HG02981 (cell line): Measurements from ENCODE around the gene FGFRL1.
"Not testable (repeated sequence)": the region's sequence is repeated elsewhere in the genome, so short reads cannot be mapped to it uniquely, and the experiment has no call there.

Source experiments
- ATAC-seq: cut with Tn5 transposase; IDR thresholded peaks from one replicate; pipeline ENCODE4 v1.9.1; 2021; ENCODE audit warnings: mild to moderate bottlenecking, moderate library complexity; ENCODE audit not compliant: unreplicated experiment

Gene FGFRL1

DNA sequence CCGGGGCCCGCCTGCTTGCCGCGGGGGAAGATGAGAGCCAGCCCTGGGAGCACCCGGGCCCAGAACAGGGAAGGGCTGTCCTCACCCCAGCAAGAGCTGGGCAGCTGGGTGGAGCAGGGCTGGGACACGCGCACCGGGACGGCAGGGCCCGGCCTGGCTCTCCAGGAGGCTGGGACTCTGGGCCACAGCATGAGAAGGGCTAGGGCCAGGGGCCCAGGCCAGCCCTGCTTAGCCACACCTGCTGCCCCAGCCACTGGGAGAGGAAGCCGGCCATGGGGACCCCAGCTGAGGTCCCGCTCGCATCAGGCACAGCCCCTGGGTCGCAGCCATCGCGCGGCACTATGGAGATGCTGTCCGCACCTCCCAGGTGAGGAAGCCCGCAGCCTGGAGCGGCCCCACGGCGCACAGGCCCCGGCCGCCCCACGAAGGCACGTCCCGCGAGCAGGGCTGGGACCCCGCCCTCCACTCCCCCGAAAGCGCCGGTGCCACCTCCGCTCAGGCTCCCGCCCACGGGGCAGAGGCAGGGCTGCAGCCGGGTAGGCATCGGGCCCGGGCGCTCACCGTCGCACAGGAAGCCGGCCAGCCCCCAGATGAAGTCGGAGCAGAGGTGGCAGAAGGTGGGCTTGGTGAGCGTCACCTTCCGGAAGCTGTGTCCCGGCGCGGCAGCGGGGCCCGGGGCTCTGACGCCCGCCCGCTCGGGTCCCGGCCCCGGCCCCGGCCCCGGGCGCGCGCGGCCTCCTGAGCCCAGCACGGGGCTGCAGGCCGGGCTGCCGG, 38.6 kb upstream of the FGFRL1 start:
- ATAC-seq: peak; percentile 35

DNA sequence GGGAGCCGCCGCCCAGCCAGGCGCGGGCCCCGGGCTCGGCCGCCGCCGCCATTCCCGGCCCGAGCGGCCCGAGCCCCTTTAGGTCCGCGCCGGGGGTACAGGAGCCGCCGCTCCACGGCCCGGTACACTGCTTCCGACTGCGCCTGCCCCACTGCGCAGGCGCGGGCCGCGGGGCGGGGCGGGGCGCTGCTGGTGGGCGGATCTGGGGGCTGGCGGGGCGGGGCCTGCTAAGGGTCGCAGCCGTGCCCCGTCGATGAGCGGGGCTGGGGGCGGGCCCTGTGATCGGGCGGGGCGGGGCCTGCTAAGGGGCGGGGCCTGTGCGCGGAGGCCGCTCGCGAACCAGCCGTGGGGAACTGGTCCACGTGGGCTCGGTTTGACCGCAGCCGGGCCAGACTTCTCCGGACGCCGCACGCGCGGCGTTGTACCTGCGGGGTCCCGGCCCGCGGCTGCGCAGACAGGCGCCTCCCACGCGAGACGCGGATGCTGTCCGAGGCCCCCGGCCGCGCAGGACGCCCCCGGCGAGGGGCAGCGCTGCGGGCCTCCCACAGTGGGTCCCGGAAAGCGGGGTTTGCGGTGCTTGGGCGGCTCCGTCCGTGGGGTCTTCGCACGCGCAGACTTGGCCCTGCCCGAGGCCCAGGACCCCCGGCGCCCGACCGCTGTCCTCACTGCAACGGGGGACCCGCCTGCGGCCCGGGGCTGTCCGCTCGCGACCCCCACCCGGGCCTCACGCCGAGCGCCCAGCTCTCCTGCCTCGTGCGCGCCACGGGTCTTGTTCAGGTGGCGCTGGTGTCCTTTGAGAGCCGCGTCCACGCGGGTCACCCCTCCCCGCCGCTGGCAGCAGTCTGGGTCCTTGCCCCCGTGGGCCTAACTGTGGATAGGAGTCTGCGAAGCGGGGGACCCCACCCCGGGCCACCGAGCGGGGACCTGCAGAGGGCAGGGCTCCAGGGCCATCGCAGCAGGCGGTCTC, 37.7 kb upstream of the FGFRL1 start, which contains the start of gene DGKQ:
Gene DGKQ (minus strand): TSS at position 139 of the 967 bp plus-strand sequence. CDS start 87 bp downstream, at position 52.
- peak; percentile 59 for ATAC-seq

DNA sequence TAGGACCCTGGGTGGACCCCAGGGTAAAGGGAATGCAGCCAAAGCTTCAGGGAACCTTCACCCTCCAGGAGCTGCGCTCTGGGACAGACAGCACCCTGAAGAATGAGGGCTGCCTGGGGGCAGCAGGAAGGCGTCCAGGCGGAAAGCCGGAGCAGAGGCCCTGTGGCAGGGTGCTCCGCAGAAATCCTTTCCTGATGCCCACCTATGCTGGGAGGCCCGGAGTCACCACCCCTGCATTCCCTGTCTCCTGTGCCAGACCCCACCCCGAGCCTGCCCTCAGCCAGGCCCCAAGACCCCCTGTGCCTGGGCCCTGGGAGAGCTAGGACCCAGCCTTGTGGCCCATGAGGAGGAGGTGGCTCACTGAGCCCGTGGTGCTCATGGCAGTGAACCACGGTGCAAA, 36.8 kb upstream of the FGFRL1 start:
- no peak for ATAC-seq

DNA sequence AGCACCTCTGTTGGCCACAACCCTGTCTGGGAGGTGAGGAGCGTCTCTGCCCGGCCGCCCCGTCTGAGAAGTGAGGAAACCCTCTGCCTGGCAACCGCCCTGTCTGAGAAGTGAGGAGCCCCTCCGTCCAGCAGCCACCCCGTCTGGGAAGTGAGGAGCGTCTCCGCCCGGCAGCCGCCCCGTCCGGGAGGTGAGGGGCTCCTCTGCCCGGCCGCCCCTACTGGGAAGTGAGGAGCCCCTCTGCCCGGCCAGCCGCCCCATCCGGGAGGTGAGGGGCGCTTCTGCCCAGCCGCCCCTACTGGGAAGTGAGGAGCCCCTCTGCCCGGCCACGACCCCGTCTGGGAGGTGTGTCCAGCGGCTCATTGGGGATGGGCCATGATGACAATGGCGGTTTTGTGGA, 35.4 kb upstream of the FGFRL1 start:
- not testable (repeated sequence) for ATAC-seq

DNA sequence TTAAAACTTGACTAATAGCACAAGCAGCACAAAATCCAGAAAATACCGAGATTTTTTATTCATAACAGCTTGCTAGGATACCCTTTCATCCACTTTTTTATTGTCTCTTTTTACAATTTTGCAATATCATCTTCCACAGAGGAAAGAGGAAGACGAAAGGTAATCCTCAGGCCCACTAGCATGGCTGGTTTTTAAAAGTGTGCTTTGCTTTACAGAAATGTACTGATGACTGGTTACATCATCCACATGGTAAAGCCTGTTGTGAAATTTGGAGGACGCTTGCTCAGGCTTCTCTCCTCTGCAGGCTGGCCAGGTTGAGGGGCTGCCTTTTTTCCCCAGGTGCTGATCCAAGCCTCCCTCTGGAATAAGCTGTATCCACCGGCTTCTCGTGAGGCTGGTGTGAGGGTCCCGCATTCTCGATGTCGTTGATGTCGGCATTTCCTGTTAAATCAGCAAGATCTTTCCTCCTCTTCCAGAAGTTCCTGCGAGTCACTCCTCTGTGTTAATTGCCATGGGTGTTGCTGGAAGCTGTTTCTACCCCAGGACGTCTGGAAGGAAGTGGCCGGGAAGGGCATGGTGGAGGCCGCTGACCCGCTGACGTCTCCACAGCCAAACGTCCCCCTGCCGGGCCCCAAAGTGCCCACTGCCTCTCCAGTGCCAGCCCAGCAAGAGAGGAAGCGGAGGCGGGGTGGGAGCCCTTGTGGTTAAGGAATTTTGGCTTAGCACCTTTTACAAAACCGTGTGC, 32.3 kb upstream of the FGFRL1 start:
- no peak for ATAC-seq

DNA sequence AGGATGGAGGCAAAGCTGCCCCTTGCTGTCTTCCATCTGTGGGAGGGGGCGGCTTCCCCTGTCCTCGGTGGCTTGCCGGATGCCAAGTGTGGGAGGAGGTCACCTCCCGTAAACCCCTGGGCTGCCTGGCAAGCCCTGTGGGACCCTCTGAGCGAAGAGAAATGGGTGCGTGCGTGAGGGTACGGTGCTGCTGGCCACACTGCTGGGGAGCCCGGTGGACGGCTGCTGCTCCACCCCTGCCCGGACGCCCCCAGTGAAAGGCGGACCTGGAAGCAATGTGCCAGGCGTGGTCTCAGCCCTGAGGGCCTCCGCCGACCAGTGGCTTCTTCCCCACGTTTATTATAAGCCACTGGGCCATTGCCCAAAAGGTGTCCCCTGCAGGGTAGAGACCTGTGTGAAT, 29.1 kb upstream of the FGFRL1 start:
- ATAC-seq: no peak

DNA sequence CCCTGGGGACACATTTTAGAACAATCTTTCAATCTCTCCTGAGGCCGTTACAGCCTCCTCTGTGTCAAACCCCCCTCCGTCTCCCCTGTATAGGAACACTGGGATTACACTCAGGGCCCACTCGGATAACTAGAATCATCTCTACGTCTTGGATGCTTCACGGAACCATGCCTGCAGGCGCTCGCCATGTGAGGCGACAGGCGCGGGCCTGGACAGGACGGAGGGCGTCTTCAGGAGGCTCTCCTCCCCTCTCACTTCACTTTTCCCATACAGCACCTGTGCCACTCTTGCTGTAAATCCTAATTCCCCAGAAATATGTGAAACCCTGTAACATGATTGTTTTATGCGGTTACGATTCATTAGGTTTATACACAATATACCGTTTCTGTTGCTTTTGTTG, 28.6 kb upstream of the FGFRL1 start:
- no peak for ATAC-seq

DNA sequence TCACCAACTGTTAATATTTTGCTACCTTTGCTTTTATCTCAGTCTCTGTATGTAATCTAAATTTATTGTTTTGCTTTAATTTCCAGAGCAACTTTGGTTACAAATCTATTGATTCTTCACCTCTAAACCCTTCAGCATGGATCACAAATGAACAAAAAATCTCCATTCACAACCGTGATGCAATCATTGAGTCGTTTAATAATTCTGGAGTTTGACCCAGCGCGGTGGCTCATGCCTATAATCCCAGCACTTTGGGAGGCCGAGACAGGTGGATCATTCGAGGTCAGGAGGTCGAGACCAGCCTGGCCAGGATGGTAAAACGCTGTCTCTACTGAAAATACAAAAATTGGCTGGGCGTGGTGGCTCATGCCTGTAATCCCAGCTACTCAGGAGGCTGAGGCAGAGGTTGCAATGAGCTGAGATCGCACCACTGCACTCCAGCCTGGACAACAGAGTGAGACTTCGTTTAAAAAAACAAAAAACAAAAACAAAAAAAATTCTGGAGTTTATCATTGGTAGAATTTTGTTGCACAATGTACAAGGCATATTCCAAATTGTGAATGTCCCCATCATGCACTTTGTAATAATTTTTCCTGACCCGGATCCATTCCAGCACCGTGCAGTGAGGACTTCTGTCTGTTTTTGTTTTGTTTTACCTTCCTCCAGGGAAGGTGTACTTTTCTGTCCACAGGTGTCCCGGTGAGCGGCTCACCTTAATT, 26.9 kb upstream of the FGFRL1 start:
- ATAC-seq: no peak

DNA sequence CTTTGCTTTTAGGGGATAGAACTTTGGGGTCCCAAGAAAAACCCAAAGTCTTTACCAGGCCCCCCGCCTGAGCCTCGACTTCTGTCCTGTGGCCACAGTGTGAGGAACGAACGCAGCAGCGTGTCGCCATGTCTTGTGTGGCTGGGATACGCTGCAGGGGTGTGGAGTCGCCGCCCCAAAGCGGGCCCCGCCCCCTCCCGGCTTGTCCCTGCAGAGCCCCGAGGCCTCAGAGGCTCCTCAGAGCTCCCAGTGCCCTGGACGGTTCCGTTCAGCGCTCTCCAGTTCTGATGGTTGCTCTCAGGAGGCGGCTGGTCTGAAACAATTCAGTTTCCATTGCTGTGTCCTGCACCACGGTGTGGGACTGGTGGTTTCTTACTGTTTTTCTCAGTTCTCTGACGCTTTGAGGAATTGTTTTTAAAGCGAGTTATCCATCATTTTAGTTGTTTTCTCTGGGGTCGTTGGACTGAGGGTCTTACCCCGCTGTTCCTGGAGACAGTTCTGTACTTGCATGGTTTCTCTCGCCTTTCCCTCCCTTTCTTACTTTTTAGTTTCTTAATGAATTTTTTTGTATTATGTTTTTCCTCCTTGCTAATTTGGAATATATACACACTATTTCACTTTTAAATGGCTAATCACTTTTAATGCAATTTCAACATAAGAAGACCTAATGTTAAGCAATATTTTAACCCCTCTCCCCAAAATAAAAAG, 26.1 kb upstream of the FGFRL1 start:
- no peak for ATAC-seq

DNA sequence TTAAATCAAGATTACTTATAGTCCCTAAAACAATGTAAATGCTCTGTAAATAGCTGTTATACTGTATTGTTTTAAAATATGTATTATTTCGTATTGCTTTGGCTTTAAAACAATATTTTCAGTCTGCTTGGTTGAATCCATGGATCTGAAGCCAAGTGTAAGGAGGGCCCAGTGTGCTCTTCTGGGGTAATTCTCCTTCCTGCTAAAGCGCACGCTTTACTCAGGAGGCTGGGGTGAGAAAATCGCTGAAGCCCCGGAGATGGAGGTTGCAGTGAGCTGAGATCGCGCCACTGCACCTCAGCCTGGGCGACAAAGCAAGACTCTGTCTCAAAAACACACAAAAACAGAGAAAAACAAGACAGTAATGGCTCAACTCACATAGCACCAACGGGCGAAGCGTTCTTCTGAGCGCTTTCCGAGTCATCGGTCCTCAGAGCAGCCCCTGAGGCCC, 25.0 kb upstream of the FGFRL1 start:
- peak; percentile 12 for ATAC-seq

DNA sequence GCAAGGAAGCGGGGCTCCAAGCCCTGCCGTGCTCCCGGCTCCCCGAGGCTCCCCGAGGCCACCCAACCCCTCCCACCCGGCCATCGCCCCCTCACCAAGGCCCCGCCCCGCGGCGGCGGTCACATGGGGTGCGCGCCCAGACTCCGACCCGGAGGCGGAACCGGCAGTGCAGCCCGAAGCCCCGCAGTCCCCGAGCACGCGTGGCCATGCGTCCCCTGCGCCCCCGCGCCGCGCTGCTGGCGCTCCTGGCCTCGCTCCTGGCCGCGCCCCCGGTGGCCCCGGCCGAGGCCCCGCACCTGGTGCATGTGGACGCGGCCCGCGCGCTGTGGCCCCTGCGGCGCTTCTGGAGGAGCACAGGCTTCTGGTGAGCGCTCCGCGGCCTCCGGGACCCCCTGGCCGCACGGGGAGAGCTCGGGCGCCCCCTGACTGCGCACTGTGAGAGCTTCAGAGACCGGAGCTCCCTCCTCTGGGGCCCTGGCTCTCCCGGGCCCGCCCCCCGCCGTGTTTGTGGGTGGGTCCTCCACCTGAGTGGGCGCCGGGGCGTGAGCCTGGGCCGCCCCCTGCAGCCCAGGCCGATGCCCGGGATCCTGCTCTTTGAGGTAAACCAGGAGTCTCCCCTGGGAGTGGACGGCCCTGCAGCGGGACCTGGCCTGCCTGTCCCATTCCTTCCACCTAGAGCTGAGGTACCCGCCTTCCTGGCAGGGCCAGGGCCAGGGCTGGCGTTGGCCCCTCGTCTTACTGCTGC, 24.4 kb upstream of the FGFRL1 start, which contains the start of gene IDUA:
Gene IDUA (plus strand): TSS at position 166 of the 745 bp plus-strand sequence. CDS start 41 bp downstream, at position 207.
- ATAC-seq: peak; percentile 60

DNA sequence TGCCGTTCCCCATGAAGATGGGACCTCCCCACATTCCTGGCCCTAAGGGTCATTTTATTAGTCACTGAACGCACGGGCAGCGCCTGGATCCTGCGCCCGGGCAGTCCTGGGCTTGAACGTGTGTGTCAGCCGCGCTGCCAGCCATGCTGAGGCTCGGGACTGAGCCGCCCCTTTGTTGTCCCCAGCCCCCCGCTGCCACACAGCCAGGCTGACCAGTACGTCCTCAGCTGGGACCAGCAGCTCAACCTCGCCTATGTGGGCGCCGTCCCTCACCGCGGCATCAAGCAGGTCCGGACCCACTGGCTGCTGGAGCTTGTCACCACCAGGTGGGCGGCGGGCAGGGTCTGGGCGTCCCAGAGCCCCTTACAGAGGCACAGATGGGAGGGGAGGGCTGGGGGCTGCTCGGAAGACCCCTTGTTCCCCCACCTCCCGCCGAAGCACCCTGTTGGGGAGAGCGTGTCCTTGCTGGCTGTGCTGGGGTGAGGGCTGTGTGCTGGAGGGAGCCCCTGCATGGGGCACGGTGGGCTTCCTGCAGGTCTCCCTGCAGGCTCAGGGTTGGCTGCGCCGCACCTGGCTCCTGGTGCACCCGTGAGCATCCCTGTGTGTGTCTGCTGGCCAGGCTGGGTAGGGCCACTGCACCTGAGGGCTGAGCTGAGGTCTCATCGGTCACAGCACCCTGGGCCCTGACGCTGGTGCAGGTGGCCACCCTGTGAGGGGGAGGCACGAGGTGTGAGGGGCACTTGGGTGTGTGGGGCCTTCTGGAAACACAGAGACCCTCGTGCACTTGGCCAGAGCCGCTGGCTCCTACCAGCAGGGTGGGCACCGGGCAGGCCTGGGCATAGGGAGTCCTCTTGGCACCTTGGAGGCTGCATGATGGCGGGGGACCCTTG, 23.6 kb upstream of the FGFRL1 start:
- ATAC-seq: no peak

DNA sequence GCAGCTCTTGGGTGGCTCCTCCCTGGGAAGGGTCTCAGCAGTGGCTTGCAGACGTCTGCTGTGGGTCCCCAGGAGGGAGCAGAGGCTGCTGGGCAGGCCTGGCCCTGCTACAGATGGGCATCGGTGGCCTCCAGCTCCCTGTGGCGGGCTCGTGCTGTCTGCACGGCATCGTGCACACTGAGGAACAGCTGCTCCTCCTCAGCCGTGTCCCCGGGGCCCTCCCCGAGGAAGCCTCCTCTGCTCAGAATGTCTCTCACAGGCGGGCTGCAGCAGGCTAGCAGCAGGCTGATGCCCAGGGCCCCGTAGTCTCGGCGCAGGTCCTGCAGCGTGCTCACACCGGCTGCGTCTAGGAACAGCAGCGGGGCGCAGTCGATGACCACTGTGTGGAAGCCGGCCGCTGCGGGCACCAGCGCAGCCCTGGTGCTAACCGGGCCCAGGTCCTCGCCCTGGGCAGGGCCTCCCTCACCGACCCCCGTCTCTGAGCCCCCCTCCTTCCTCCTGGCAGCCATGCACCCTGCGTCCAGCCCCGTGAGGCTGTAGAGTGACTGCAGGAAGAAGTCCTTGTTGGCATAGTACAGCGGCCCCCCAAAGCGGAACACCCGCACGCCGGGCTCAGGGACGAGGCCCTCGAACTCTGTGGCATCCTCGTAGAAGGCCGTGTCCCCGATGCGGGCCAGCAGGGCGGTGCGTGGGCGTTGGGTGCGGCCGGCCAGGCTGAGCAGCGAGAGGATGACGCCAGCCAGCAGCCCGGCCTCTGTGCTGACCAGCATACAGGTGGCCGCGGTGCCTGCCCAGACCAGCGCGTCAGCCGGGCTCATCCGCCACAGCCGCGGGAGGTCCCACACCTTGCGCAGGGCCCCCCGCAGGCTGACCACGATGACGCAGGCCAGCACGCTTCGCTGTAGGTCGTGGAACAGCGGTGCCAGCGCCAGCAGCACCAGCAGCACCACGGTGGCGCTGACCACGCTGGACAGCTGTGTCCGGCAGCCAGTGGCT, 22.4 kb upstream of the FGFRL1 start:
- no peak for ATAC-seq

DNA sequence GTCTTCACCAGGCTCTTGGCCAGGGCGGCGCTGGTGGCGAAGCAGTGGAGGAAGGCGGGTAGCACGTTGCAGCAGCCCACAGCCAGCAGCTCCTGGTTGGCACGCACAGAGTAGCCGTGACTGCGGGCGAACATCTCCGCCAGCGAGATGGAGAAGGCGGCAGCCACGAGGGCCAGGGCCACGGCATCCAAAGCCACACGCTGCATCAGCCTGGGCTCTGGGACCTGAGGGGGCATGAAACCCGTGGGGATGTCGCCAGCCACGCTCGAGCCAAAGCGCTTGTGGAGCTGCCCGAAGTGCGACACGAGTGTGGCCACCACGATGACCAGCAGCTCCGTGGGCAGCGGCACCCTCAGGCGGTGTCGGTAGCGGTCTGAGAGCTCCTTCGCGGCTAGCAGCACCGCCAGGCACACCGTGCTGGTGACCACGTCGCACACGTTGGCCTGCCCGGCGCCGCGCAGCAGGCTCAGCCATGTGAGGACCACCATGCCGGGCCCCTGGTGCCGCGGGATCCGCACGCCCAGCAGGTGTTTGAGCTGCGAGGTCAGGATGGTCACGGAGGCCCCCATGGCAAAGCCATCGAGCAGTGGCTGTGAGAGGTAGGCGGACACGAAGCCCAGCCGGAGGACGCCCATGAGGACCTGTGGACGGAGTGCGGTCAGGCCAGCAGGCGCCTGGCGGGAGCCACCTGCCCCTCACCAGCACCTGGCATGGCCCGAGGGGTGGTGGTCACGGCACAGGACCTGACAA, 21.5 kb upstream of the FGFRL1 start:
- no peak for ATAC-seq

DNA sequence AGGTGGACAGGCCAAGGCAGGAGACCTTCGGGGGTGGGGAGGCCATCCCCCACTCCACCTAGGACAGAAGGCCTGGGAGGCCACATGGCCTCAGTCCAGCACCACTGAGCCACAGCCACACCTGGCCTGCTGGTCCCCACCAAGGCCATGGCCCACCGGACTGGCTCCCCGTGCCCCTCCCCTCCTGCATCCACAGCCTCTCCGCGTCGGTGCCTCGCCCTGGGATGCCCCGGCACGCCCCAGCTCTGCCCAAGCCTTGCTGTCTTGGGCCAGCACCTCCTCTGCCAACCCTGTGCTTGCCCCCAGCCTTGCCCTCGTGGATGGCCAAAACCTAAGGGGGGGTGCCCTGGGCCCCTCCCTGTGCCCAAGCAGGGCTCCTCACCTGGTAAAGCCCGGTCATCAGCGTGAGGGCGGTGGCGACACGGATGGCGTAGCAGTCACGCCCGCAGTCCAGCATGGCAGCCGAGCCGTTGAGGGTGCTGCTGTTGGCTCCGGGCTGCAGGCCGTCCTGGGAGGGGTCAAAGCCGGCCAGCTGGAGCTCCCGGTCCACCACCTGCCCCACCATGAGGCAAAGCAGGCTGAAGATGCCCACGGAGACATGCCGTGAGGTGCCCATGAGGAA, 20.6 kb upstream of the FGFRL1 start:
- ATAC-seq: no peak
